K562 (cell line): ENCODE data around the gene MEIS2. TPM values are rescaled to one million over a fixed set of nuclear protein-coding genes. Genes with fewer than 3 reads are reported as not detected.

ENCODE experiments used
- ATAC-seq: fragments of 200-7000 bp; cut with Tn5 transposase; 3 replicates; pipeline ENCODE4 v1.9.1; 2020; ENCODE audit warnings: moderate library complexity
- BruUV-seq: library from RNA; stranded (reverse); fragments of 400-500 nt; replicated peaks from 2 replicates; lab custom pipeline; 2021; lab: Mats Ljungman, UMichigan
- CTCF ChIA-PET: fragments of 300-600 bp; formaldehyde crosslinking; extraction: SDS; loops from one replicate; lab custom pipeline; 2021; ENCODE audit warnings: low intra/inter-chr PET ratio; lab: Yijun Ruan, JAX
- POLR2A ChIA-PET: fragments of 300-600, 350-650 bp; sonication (Branson Sonifier 250); formaldehyde crosslinking; extraction: SDS; loops from one replicate; lab custom pipeline; 2021; ENCODE audit warnings: antibody characterized with exemption, inconsistent platforms; lab: Yijun Ruan, JAX
- DNase-seq, 4 experiments: peaks; one replicate each; pipeline versions ENCODE4 v3.0.0 to v3.0.0-alpha.2; 2011 to 2018; ENCODE audit warnings: low spot score in 3 of 4, mixed read lengths in 3 of 4; ENCODE audit errors: extremely low read depth in 1 of 4
- FAIRE-seq: peaks from 2 replicates; lab custom pipeline; 2011; peaks lifted over from hg19 to GRCh38; lab: Jason Lieb, UNC
- H2AFZ ChIP-seq: 2 replicates; pipeline ENCODE4 v1.6.0; 2011; ENCODE audit warnings: low read depth, low read length, control low read depth, inconsistent platforms
- H3K27ac ChIP-seq: fragments of 200-600 bp; 3 replicates; pipeline ENCODE4 v1.8.0; 2011; ENCODE audit warnings: low read depth, mild to moderate bottlenecking, control low read depth, inconsistent platforms, low read length, moderate library complexity, mixed read lengths; ENCODE audit errors: extremely low read depth
- H3K27me3 ChIP-seq, 2 experiments: fragments of 300-600 bp in 1 of 2; 2 replicates in 1 of 2; 3 replicates in 1 of 2; pipeline versions ENCODE4 v1.6.0 to v1.8.0; 2011; ENCODE audit warnings: inconsistent platforms in 2 of 2, low read length in 2 of 2, mild to moderate bottlenecking in 1 of 2, mixed read lengths in 1 of 2, moderate library complexity in 1 of 2; ENCODE audit not compliant: control insufficient read depth in 2 of 2, insufficient read depth in 2 of 2
- H3K36me3 ChIP-seq: fragments of 300-600 bp; 3 replicates; pipeline ENCODE4 v1.8.0; 2011; ENCODE audit warnings: mild to moderate bottlenecking, low read length, inconsistent platforms; ENCODE audit not compliant: control insufficient read depth, insufficient read depth
- H3K4me1 ChIP-seq, 2 experiments: fragments of 200-600 bp in 1 of 2; replicated peaks in 1 of 2; 2 replicates in 1 of 2; 3 replicates in 1 of 2; pipeline versions ENCODE4 v1.5.1 to v1.8.0; 2011; ENCODE audit warnings: inconsistent platforms in 2 of 2, low read length in 2 of 2, mild to moderate bottlenecking in 1 of 2, mixed read lengths in 1 of 2, moderate library complexity in 1 of 2; ENCODE audit not compliant: control insufficient read depth in 2 of 2, insufficient read depth in 2 of 2
- H3K4me2 ChIP-seq: 2 replicates; pipeline ENCODE4 v1.6.1; 2011; ENCODE audit warnings: low read length, control low read depth, inconsistent platforms, mixed read lengths; ENCODE audit not compliant: insufficient read depth
- H3K4me3 ChIP-seq: fragments of 200-600 bp; sonication (generic), shearing (Covaris generic); 2 replicates; pipeline ENCODE4 v1.5.1; 2016; ENCODE audit warnings: control low read depth, inconsistent platforms
- H3K79me2 ChIP-seq: fragments of 200-600 bp; 3 replicates; pipeline ENCODE4 v1.8.0; 2011; ENCODE audit warnings: low read length, inconsistent platforms; ENCODE audit not compliant: control insufficient read depth, insufficient read depth
- H3K9ac ChIP-seq, 2 experiments: 2 replicates each; pipeline versions ENCODE4 v1.6.0 to v1.6.1; 2011; ENCODE audit warnings: low read depth in 2 of 2, low read length in 2 of 2, control low read depth in 1 of 2, inconsistent platforms in 1 of 2, mild to moderate bottlenecking in 1 of 2, mixed read lengths in 1 of 2; ENCODE audit not compliant: insufficient read depth in 1 of 2
- H3K9me1 ChIP-seq: one replicate; pipeline ENCODE4 v1.6.0; 2011; ENCODE audit warnings: inconsistent platforms, mild to moderate bottlenecking, low read length, moderate library complexity; ENCODE audit not compliant: control insufficient read depth, insufficient read depth
- H3K9me3 ChIP-seq: replicated peaks from 2 replicates; pipeline ENCODE4 v1.5.1; 2011; ENCODE audit warnings: low read depth, low read length, inconsistent platforms; ENCODE audit not compliant: control insufficient read depth, insufficient read depth
- H4K20me1 ChIP-seq: replicated peaks from 2 replicates; pipeline ENCODE4 v1.6.1; 2011; ENCODE audit warnings: low read length, inconsistent platforms, mixed read lengths; ENCODE audit not compliant: control insufficient read depth, insufficient read depth
- CBX1 ChIP-seq: sonication (generic); IDR thresholded peaks from 2 replicates; pipeline ENCODE4 v1.6.1; 2016; ENCODE audit warnings: antibody characterized with exemption, low read depth, mild to moderate bottlenecking
- IRF2 ChIP-seq: sonication (generic); formaldehyde crosslinking; IDR thresholded peaks from 2 replicates; pipeline ENCODE4 v1.8.1; 2022; ENCODE audit warnings: mild to moderate bottlenecking, missing genetic modification reagents
- LCOR ChIP-seq: sonication (generic); formaldehyde crosslinking; IDR thresholded peaks from 2 replicates; pipeline ENCODE4 v1.8.0; 2022; ENCODE audit warnings: mild to moderate bottlenecking, missing genetic modification reagents
- NCOR1 ChIP-seq: fragments of 450-650 bp; IDR thresholded peaks from 2 replicates; pipeline ENCODE4 v1.6.1; 2016; ENCODE audit warnings: mild to moderate bottlenecking, moderate library complexity
- NRF1 ChIP-seq, 2 experiments: fragments of 450-650 bp; IDR thresholded peaks in 1 of 2; conservative IDR thresholded peaks in 1 of 2; 2 replicates each; pipeline ENCODE4 v1.6.1; 2014; ENCODE audit warnings: mild to moderate bottlenecking in 2 of 2
- TEAD1 ChIP-seq, 2 experiments: fragments of 450-650 bp in 1 of 2; sonication (generic) in 1 of 2; formaldehyde crosslinking; IDR thresholded peaks; 2 replicates each; pipeline versions ENCODE4 v1.4.0 to v1.8.0; 2020 to 2022; ENCODE audit warnings: mild to moderate bottlenecking in 2 of 2, missing genetic modification reagents in 1 of 2
- TRIM24 ChIP-seq, 2 experiments: fragments of 450-650 bp; IDR thresholded peaks; 2 replicates each; pipeline ENCODE4 v1.6.1; 2016
- ZBTB8A ChIP-seq: fragments of 450-650 bp; IDR thresholded peaks from 2 replicates; pipeline ENCODE4 v1.6.1; 2018; ENCODE audit warnings: mild to moderate bottlenecking, moderate library complexity; ENCODE audit not compliant: partially characterized antibody
- WGBS: fragments of 100-300 bp; shearing (Covaris generic); methylation state at CpG from one replicate; pipeline ENCODE4 v1.1.6; 2016; ENCODE audit warnings: low coverage, mixed read lengths; ENCODE audit not compliant: insufficient coverage; ENCODE audit errors: missing lambda C conversion rate; 5-methylcytosine and 5-hydroxymethylcytosine counted together
- in situ Hi-C: fragments of 300-500 bp; cut with MboI; formaldehyde crosslinking; loops from 4 replicates; pipeline ENCODE4 v1.15.0; 2018; ENCODE audit warnings: inconsistent platforms, mixed read lengths
- intact Hi-C: fragments of 100-400 bp; cut with micrococcal nuclease; formaldehyde crosslinking; loops from 2 replicates; pipeline ENCODE4 v1.14.2; 2022
- polyA plus RNA-seq, 8 experiments: library from polyadenylated mRNA; depleted of rRNA in 4 of 8; stranded (reverse) in 5 of 8; unstranded in 3 of 8; fragments of >200 nt; fragmentation: Nextera tagmentation in 2 of 8; fragmentation: Illumina TruSeq in 1 of 8; extraction: Ambion mirVana in 2 of 8; extraction: Trizol in 1 of 8; gene quantifications; 2 replicates each; pipeline versions ENCODE4 v1.2.1 to v1.2.3, GENCODE V29; 2011 to 2014; ENCODE audit warnings: inconsistent platforms in 1 of 8, missing spikeins in 1 of 8
- total RNA-seq, 7 experiments: library from RNA; depleted of rRNA in 6 of 7; stranded (reverse); fragments of >200 nt in 6 of 7; fragmentation: Illumina TruSeq in 2 of 7; extraction: Trizol in 2 of 7; gene quantifications; 2 replicates each; pipeline versions ENCODE4 v1.2.1 to v1.2.3, GENCODE V29; 2011 to 2021; ENCODE audit warnings: low replicate concordance in 1 of 7
- TF ChIP-seq, protein P1 (sequence below): IDR thresholded peaks from 2 replicates; pipeline ENCODE4 v1.6.1; 2011; ENCODE audit not compliant: insufficient read length; ENCODE audit errors: extremely low read depth
- TF ChIP-seq, protein P2 (sequence below): sonication (generic); formaldehyde crosslinking; IDR thresholded peaks from 2 replicates; pipeline ENCODE4 v1.9.0; 2022; ENCODE audit warnings: mild to moderate bottlenecking, missing genetic modification reagents
- TF ChIP-seq, protein P3 (sequence below): IDR thresholded peaks from 2 replicates; pipeline ENCODE4 v1.6.1; 2012; ENCODE audit warnings: low read depth, low read length, improper control_type of control experiment, borderline replicate concordance
- TF ChIP-seq, protein P4 (sequence below): fragments of 450-650 bp; IDR thresholded peaks from 2 replicates; pipeline ENCODE4 v1.6.1; 2016; ENCODE audit warnings: borderline replicate concordance
- TF ChIP-seq, protein P5 (sequence below): fragments of 150-350 bp; IDR thresholded peaks from 2 replicates; pipeline ENCODE4 v1.6.1; 2014; ENCODE audit warnings: low read depth, mild to moderate bottlenecking, low read length, borderline replicate concordance

MEIS2 gene
- total and polyA plus RNA-seq, 9 of the 15 experiments (the other 6 are each of a cell fraction or from before 2014, with no cell fraction given): 7.5 to 64.2 (median 22.3) TPM

DNA sequence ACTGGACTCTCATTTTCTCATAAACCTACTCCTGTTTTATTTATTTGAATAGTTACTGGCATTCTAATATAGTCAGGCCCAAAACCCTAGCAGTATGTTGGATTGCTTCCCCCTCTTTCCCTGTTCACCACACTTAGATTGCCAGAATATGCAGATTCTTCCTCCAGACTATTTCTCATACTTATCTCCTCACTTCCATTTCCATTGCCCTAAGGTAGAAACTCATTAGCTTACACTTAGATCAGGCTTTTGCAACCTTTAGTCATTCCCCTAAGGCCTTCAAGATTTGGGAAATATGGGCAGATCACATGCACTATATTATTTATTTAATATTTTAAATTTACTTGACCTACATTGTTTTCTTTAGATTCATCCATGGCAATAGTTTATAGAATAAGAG, 98.9 kb downstream of the MEIS2 start (continued):
- TF ChIP-seq, protein P1, sequence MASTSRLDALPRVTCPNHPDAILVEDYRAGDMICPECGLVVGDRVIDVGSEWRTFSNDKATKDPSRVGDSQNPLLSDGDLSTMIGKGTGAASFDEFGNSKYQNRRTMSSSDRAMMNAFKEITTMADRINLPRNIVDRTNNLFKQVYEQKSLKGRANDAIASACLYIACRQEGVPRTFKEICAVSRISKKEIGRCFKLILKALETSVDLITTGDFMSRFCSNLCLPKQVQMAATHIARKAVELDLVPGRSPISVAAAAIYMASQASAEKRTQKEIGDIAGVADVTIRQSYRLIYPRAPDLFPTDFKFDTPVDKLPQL: no peak
- TF ChIP-seq IRF2 (CRISPR knock-in tag) (no peak), TRIM24 (IDR thresholded peaks at IDR 0.05) (no peak), ZBTB8A (no peak)
- TF ChIP-seq, protein P2, sequence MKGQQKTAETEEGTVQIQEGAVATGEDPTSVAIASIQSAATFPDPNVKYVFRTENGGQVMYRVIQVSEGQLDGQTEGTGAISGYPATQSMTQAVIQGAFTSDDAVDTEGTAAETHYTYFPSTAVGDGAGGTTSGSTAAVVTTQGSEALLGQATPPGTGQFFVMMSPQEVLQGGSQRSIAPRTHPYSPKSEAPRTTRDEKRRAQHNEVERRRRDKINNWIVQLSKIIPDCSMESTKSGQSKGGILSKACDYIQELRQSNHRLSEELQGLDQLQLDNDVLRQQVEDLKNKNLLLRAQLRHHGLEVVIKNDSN: no peak
- TF ChIP-seq, protein P3, sequence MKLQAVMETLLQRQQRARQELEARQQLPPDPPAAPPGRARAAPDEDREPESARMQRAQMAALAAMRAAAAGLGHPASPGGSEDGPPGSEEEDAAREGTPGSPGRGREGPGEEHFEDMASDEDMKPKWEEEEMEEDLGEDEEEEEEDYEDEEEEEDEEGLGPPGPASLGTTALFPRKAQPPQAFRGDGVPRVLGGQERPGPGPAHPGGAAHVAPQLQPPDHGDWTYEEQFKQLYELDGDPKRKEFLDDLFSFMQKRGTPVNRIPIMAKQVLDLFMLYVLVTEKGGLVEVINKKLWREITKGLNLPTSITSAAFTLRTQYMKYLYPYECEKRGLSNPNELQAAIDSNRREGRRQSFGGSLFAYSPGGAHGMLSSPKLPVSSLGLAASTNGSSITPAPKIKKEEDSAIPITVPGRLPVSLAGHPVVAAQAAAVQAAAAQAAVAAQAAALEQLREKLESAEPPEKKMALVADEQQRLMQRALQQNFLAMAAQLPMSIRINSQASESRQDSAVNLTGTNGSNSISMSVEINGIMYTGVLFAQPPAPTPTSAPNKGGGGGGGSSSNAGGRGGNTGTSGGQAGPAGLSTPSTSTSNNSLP: no peak

DNA sequence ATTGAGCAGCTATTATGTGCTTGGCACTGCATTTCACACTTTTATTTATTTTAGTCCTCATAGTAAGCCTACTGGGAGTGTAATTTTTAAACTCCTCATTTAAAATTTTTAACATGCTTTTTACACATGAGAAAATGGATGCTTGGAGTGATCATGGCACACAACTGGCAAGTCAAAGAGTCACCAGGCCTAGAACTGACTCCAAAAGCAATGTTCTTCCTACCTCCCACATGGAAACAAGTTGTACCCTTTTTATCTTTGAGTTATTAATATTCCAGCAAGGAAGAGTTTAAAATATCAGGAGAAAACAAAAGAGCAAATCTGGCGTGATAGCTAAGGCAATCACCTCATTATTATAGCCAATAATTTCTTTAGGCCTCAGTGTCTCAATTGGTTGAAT, 100.6 kb downstream of the MEIS2 start:
- no peak overlapping the region for H3K4me2 ChIP-seq
- CTCF ChIA-PET: no interaction called here
- ATAC-seq (no peak), DNase-seq (no peak), FAIRE-seq (no peak)
- peaks cover 7% of the 10 kb centered on the region; the same call in 1 of the 3 replicates for H3K36me3 ChIP-seq
- no TSS peak for BruUV-seq
- peaks cover 0 to 14% of the 10 kb centered on the region in 2 experiments; a peak in 4 of 5 replicates for H3K4me1 ChIP-seq
- POLR2A ChIA-PET: no interaction called here
- no peaks in the 10 kb centered on the region for H4K20me1 ChIP-seq
- in situ Hi-C loops: no loop called here
- no peaks in the 10 kb centered on the region for H3K27me3 ChIP-seq
- H3K27ac ChIP-seq: no peak overlapping the region
- no peaks in the 10 kb centered on the region for H3K79me2 ChIP-seq
- intact Hi-C loops: no loop called here
- H3K9ac ChIP-seq: no peak overlapping the region
- H2AFZ ChIP-seq: no peak overlapping the region
- H3K4me3 ChIP-seq: no peak overlapping the region
- no peaks in the 10 kb centered on the region for H3K9me1 ChIP-seq
- no peaks in the 10 kb centered on the region for H3K9me3 ChIP-seq
- WGBS: 95% methylated on average over 1 of the region's 1 CpG
- TF ChIP-seq TEAD1 (CRISPR knock-in tag; IDR thresholded peaks at IDR 0.05): no peak
- TF ChIP-seq, protein P4, sequence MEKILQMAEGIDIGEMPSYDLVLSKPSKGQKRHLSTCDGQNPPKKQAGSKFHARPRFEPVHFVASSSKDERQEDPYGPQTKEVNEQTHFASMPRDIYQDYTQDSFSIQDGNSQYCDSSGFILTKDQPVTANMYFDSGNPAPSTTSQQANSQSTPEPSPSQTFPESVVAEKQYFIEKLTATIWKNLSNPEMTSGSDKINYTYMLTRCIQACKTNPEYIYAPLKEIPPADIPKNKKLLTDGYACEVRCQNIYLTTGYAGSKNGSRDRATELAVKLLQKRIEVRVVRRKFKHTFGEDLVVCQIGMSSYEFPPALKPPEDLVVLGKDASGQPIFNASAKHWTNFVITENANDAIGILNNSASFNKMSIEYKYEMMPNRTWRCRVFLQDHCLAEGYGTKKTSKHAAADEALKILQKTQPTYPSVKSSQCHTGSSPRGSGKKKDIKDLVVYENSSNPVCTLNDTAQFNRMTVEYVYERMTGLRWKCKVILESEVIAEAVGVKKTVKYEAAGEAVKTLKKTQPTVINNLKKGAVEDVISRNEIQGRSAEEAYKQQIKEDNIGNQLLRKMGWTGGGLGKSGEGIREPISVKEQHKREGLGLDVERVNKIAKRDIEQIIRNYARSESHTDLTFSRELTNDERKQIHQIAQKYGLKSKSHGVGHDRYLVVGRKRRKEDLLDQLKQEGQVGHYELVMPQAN: no peak
- TF ChIP-seq NCOR1: no peak
- TF ChIP-seq NRF1 (conservative IDR thresholded peaks at IDR 0.05 in 1 of 2, IDR thresholded peaks at IDR 0.05 in 1 of 2): no peak
- no peak for TF ChIP-seq CBX1
- TF ChIP-seq, protein P5, sequence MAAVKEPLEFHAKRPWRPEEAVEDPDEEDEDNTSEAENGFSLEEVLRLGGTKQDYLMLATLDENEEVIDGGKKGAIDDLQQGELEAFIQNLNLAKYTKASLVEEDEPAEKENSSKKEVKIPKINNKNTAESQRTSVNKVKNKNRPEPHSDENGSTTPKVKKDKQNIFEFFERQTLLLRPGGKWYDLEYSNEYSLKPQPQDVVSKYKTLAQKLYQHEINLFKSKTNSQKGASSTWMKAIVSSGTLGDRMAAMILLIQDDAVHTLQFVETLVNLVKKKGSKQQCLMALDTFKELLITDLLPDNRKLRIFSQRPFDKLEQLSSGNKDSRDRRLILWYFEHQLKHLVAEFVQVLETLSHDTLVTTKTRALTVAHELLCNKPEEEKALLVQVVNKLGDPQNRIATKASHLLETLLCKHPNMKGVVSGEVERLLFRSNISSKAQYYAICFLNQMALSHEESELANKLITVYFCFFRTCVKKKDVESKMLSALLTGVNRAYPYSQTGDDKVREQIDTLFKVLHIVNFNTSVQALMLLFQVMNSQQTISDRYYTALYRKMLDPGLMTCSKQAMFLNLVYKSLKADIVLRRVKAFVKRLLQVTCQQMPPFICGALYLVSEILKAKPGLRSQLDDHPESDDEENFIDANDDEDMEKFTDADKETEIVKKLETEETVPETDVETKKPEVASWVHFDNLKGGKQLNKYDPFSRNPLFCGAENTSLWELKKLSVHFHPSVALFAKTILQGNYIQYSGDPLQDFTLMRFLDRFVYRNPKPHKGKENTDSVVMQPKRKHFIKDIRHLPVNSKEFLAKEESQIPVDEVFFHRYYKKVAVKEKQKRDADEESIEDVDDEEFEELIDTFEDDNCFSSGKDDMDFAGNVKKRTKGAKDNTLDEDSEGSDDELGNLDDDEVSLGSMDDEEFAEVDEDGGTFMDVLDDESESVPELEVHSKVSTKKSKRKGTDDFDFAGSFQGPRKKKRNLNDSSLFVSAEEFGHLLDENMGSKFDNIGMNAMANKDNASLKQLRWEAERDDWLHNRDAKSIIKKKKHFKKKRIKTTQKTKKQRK: no peak
- TF ChIP-seq LCOR (CRISPR knock-in tag): no peak
